ENCODE data around the gene ELL2. TPM values are rescaled to one million over a fixed set of nuclear protein-coding genes. Genes with fewer than 3 reads are reported as not detected.

The ELL2 gene
- total and polyA plus RNA-seq, 11 donors: 6.7 to 74.5 (median 31.1) TPM

- TF ChIP-seq POLR2A (IDR thresholded peaks at IDR 0.05) (no peak), CTCF (IDR thresholded peaks at IDR 0.05) (no peak)
- H3K4me1 ChIP-seq: peaks cover 0 to 60% (median 15%) of the 10 kb centered on the region in 12 donors
- no peaks in the 10 kb centered on the region for H3K9me3 ChIP-seq
- intact Hi-C loops (cut with DNase I): loop anchor here in 1 of 10 donors (10.0 kb wide), 1 partner anchor 298 kb away; the partner anchor contains the start of gene RFESD
- H3K36me3 ChIP-seq: no peaks in the 10 kb centered on the region
- ATAC-seq (no peak), DNase-seq (no peak)
- H3K4me3 ChIP-seq: no peak overlapping the region
- no peaks in the 10 kb centered on the region for H3K27me3 ChIP-seq
- 91 to 99% (median 93%) methylated on average over 2 of the region's 2 CpGs for WGBS, 4 donors
- no peak overlapping the region for H3K27ac ChIP-seq
Observed at GRCh38 chr5:95942414-95942813, 19.2 kb downstream of the ELL2 start.

GRCh38 chr5:95941756-95942155, 19.9 kb downstream of the ELL2 start:
- Histone ChIP-seq H3K27ac (no peak overlapping the region), H3K27me3 (no peaks in the 10 kb centered on the region), H3K9me3 (no peaks in the 10 kb centered on the region), H3K4me3 (no peak overlapping the region), H3K4me1 (peaks cover 0 to 59% (median 18%) of the 10 kb centered on the region in 12 donors), H3K36me3 (no peaks in the 10 kb centered on the region)
- intact Hi-C loops (cut with DNase I): loop anchor here in 1 of 10 donors (10.0 kb wide), 1 partner anchor 297 kb away; the partner anchor contains the start of gene RFESD
- no peak for TF ChIP-seq POLR2A (IDR thresholded peaks at IDR 0.05)
- TF ChIP-seq CTCF (IDR thresholded peaks at IDR 0.05): no peak
- ATAC-seq (no peak), DNase-seq (no peak)

- Histone ChIP-seq H3K9me3 (no peaks in the 10 kb centered on the region), H3K27me3 (no peaks in the 10 kb centered on the region), H3K4me1 (peaks cover 0 to 55% (median 15%) of the 10 kb centered on the region in 12 donors), H3K36me3 (no peaks in the 10 kb centered on the region), H3K27ac (no peak overlapping the region), H3K4me3 (no peak overlapping the region)
- DNase-seq (no peak), ATAC-seq (peak in 2 of 4 donors; percentile 18 to 39)
- TF ChIP-seq POLR2A (IDR thresholded peaks at IDR 0.05) (no peak), CTCF (IDR thresholded peaks at IDR 0.05) (no peak)
- intact Hi-C loops (cut with DNase I): loop anchor here in 1 of 10 donors (10.0 kb wide), 1 partner anchor 296 kb away; the partner anchor contains the start of gene RFESD
- 61 to 66% (median 64%) methylated on average over 3 of the region's 3 CpGs for WGBS, 4 donors
Observed at GRCh38 chr5:95940758-95941682, 20.6 kb downstream of the ELL2 start.

- no peak for ATAC-seq
- no peak overlapping the region for H3K27ac ChIP-seq
- H3K27me3 ChIP-seq: no peaks in the 10 kb centered on the region
- DNase-seq: no peak
- no peak for TF ChIP-seq POLR2A (IDR thresholded peaks at IDR 0.05)
- no peak for TF ChIP-seq CTCF (IDR thresholded peaks at IDR 0.05)
- H3K4me1 ChIP-seq: peaks cover 0 to 52% (median 18%) of the 10 kb centered on the region in 12 donors
- no peaks in the 10 kb centered on the region for H3K9me3 ChIP-seq
- 63 to 90% (median 87%) methylated on average over 1 of the region's 1 CpG for WGBS, 4 donors
- no peaks in the 10 kb centered on the region for H3K36me3 ChIP-seq
- H3K4me3 ChIP-seq: no peak overlapping the region
- intact Hi-C loops (cut with DNase I): no loop called here
Observed at GRCh38 chr5:95939465-95939864, 22.2 kb downstream of the ELL2 start.

All from heart left ventricle (tissue), 16 donors.